SK-N-DZ (cell line): ENCODE data around the gene PLLP.
"Not testable (repeated sequence)": the region's sequence is repeated elsewhere in the genome, so short reads cannot be mapped to it uniquely, and the experiment has no call there.

Source experiments
- DNase-seq: peaks from one replicate; pipeline ENCODE4 v3.0.0-alpha.2; 2015; ENCODE audit warnings: low spot score

The PLLP gene

GRCh38 chr16:57273826-57274225, 10.6 kb downstream of the PLLP start:
- no peak for DNase-seq

- peak; percentile 69 for DNase-seq
These were observed 11.1 kb downstream of the PLLP start for GRCh38 chr16:57273359-57273758.

- no peak for DNase-seq
These were observed 12.5 kb downstream of the PLLP start for GRCh38 chr16:57271867-57272495.

GRCh38 chr16:57271063-57271345, 13.5 kb downstream of the PLLP start:
- no peak for DNase-seq

GRCh38 chr16:57270221-57271062, 14.0 kb downstream of the PLLP start:
- DNase-seq, result no peak

GRCh38 chr16:57268804-57269800, 15.4 kb downstream of the PLLP start:
- peak; percentile 40 for DNase-seq

- not testable (repeated sequence) for DNase-seq
These were observed 17.1 kb downstream of the PLLP start for GRCh38 chr16:57267343-57267742.

- no peak for DNase-seq
These were observed 17.8 kb downstream of the PLLP start for GRCh38 chr16:57266531-57267260.

GRCh38 chr16:57265850-57266530, 18.5 kb downstream of the PLLP start:
- peak; percentile 55 for DNase-seq

GRCh38 chr16:57264950-57265371, 19.5 kb downstream of the PLLP start:
- no peak for DNase-seq

- DNase-seq, result no peak
These were observed 20.1 kb downstream of the PLLP start for GRCh38 chr16:57264381-57264780.

GRCh38 chr16:57263541-57264351, 20.7 kb downstream of the PLLP start:
- DNase-seq, result peak; percentile 37

GRCh38 chr16:57262841-57263540, 21.5 kb downstream of the PLLP start:
- peak; percentile 44 for DNase-seq

- DNase-seq, result no peak
These were observed 22.7 kb downstream of the PLLP start for GRCh38 chr16:57261806-57262205.

- DNase-seq, result no peak
These were observed 24.1 kb downstream of the PLLP start for GRCh38 chr16:57260294-57260929.

GRCh38 chr16:57258910-57259475, 25.5 kb downstream of the PLLP start:
- DNase-seq, result no peak

GRCh38 chr16:57258226-57258909, 26.1 kb downstream of the PLLP start:
- no peak for DNase-seq
